Breast epithelium (tissue), 3 donors: ENCODE data around the gene ARNT2. TPM values are rescaled to one million over a fixed set of nuclear protein-coding genes. Genes with fewer than 3 reads are reported as not detected.

Experiments
- total RNA-seq, 3 donors: library from RNA; depleted of rRNA; stranded (reverse); fragments of >200 nt; gene quantifications; one replicate each; pipeline ENCODE4 v1.1.0, GENCODE V29; 2016

ARNT2 gene
- total RNA-seq, 3 donors from 2014 or later, result 5.9 to 8.5 (median 7.0) TPM

Other genes starting within 250 kb of the ARNT2 start
- not detected for gene CTXND1, start 152.2 kb upstream of the ARNT2 start, total RNA-seq